NB4 (cell line): ENCODE data around the gene SLC45A1.

Experiments used
- DNase-seq: peaks from one replicate; pipeline ENCODE4 v3.0.0; 2010; ENCODE audit warnings: low read depth
- H3K4me3 ChIP-seq: one replicate; pipeline ENCODE4 v1.5.1; 2011; ENCODE audit warnings: mild to moderate bottlenecking, low read depth, low read length, moderate library complexity
- CTCF ChIP-seq: IDR thresholded peaks from one replicate; pipeline ENCODE4 v1.5.1; 2012; ENCODE audit warnings: low read depth, low read length
- MYC ChIP-seq: IDR thresholded peaks from 2 replicates; pipeline ENCODE4 v1.6.1; 2011; ENCODE audit warnings: low read depth, low read length
- POLR2A ChIP-seq: IDR thresholded peaks from 2 replicates; pipeline ENCODE4 v1.6.1; 2011; ENCODE audit warnings: mild to moderate bottlenecking; ENCODE audit not compliant: insufficient read length; ENCODE audit errors: extremely low read depth
- TF ChIP-seq, protein P1 (sequence below): IDR thresholded peaks from 2 replicates; pipeline ENCODE4 v1.6.1; 2011; ENCODE audit warnings: low read depth, low read length

Gene SLC45A1

GRCh38 chr1:8281843-8282509 lies 35.9 kb upstream of the SLC45A1 start:
- no peak overlapping the region for H3K4me3 ChIP-seq

DNA sequence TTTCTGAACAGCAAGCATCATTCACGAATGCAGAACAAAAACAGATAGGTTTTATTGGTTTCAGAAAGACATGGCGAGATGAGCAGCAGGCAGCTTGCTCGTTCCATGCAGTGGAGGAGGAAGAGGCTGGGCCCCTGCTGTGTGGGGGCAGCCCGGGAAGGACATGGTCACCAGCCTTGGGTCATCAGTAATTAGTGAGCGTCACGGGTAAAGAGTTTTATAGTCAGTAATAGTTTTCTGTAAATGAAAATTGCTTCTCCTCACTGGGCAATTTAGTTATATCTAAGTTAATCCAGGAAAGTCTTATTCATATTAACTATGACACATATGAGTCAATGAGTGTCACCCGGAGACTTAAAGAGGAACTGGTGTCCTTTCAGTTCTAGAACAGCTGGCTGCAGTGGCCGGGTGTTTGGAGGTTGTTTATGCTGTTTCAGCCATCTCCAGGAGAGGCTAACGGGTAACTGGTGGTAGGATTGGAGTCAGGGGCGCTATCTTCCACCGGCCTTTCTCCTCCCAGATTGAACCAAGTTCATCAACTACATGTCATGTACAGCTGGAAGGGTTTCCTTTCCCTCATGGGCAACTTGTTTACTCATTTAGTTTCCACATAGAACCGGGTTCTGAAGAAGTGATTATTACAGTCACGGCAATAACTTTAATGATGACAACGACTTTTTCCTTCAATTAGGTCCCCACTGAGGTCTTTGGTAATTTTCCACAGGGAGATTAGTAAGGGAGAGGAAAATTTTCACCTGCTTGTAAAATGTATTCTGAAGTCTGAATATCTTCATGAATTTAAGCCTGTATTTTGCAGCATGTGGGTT lies 34.6 kb upstream of the SLC45A1 start:
- no peak overlapping the region for H3K4me3 ChIP-seq
- DNase-seq: peak; percentile 66
- no peak for TF ChIP-seq CTCF
- TF ChIP-seq MYC: peak; percentile 24; the same call in 1 of the 2 replicates

More at GRCh38 chr1:8281843-8282509, 35.9 kb upstream of the SLC45A1 start:
- TF ChIP-seq POLR2A (no peak), MYC (no peak), CTCF (no peak)
- TF ChIP-seq, protein P1, sequence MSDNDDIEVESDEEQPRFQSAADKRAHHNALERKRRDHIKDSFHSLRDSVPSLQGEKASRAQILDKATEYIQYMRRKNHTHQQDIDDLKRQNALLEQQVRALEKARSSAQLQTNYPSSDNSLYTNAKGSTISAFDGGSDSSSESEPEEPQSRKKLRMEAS: no peak
- peak; percentile 16 for DNase-seq

GRCh38 chr1:8284127-8284526 lies 33.8 kb upstream of the SLC45A1 start:
- DNase-seq: no peak
- TF ChIP-seq, protein P1: no peak
- TF ChIP-seq CTCF: no peak
- TF ChIP-seq MYC: no peak
- no peak for TF ChIP-seq POLR2A

GRCh38 chr1:8285103-8285502 lies 32.8 kb upstream of the SLC45A1 start:
- no peak for DNase-seq
- H3K4me3 ChIP-seq: no peak overlapping the region
- TF ChIP-seq CTCF (no peak), MYC (no peak), POLR2A (no peak)
- TF ChIP-seq, protein P1: no peak

More at GRCh38 chr1:8284127-8284526, 33.8 kb upstream of the SLC45A1 start:
- no peak overlapping the region for H3K4me3 ChIP-seq

- no peak overlapping the region for H3K4me3 ChIP-seq
- TF ChIP-seq, protein P1: no peak
- TF ChIP-seq CTCF (no peak), MYC (no peak), POLR2A (no peak)
- no peak for DNase-seq
Observed at GRCh38 chr1:8285965-8286364, 31.9 kb upstream of the SLC45A1 start.

DNA sequence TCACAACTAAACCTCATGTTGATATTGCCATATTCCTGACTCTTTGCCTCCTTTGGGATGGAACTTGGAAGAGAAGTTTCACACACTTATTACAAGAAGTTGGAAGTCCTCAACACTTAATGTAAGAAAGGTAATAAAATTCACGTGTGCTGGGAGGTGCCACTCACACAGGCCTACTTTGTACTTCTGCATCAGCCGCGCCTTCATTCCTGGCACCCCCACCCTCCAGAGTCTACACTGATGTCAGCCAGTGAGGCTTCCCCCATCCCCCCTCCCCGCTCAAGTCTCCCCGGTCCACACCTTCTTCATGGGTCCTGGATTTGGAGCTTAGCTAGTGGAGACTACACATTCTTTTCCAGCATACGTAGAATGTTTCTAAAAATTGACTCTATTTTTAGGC lies 24.8 kb upstream of the SLC45A1 start:
- TF ChIP-seq CTCF: no peak
- no peak for TF ChIP-seq MYC
- TF ChIP-seq POLR2A: no peak
- TF ChIP-seq, protein P1: no peak
- DNase-seq: no peak
- H3K4me3 ChIP-seq: no peak overlapping the region
